ENCODE measurements around the gene PTPN20.
A peak's percentile ranks its signal among the peaks of the same experiment; 100 is the strongest.

PTPN20 gene

DNA sequence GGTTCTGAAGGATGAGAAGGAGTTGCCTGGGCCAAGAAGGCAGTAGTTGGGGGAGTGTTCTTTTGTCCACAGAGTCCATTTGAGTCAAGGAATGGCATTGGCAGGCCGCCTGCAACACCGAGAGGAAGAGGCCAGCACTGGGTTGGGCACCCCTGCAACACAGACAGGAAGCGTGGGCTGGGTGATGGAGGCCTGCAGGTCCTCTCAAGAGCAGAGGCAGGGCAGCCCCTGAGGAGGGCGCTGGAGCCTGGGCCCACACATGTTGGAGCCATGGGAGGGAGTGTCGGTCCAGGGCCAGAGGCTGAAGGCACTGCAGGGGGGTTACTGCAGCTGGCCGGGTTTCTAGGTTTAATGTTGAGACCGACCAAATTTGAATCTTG, 137.3 kb downstream of the PTPN20 start:
- peak; percentile 52 for DNase-seq (ENCODE audit: low spot score)

- no peak for DNase-seq (ENCODE audit: low spot score)
Observed at GRCh38 chr10:47049056-47049851, 138.0 kb downstream of the PTPN20 start.

- DNase-seq (ENCODE audit: low spot score), result no peak
Observed at GRCh38 chr10:47049906-47050305, 138.7 kb downstream of the PTPN20 start.

- DNase-seq (ENCODE audit: low spot score), result no peak
Observed at GRCh38 chr10:47050618-47051455, 139.6 kb downstream of the PTPN20 start.

DNA sequence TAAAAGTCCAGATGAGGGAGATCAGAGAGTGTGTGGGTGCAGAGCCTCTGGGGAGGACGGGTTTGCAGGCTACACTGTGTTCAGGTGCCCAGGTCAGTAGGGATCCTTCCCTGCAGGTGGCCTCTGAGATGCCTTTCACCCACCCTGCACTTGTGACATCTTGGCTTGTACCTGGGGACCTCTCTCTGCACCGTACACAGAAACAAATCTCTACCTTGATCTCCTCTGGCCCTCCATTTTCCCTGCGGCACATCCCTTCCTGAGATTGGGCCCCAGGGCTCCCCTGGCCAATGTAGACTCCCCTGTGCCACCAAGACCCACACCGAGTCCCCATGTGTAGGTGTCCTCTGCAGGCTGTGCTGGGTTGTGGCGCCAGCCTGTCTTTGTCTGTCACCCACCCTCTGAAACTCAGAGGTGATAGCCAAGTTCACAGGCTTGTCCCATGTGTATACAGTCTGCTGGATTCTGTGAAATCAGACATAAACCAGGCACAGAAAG, 140.6 kb downstream of the PTPN20 start:
- no peak for DNase-seq (ENCODE audit: low spot score)

Data from iPS-NIHi11 (cell line).